IgD-negative memory B cell (primary cell): ENCODE results near the gene PCSK2. TPM values are rescaled to one million over a fixed set of nuclear protein-coding genes. Genes with fewer than 3 reads are reported as not detected.

Experiments used
- H3K27ac Mint-ChIP-seq, 3 donors: one replicate each; pipeline ENCODE4 v1.8.0; 2020 to 2022; ENCODE audit warnings: mild to moderate bottlenecking in 3 of 3, mixed read lengths in 3 of 3, moderate library complexity in 1 of 3
- H3K27me3 Mint-ChIP-seq: one replicate; pipeline ENCODE4 v1.8.0; 2021; ENCODE audit warnings: mixed read lengths
- H3K36me3 Mint-ChIP-seq: one replicate; pipeline ENCODE4 v1.8.0; 2020; ENCODE audit warnings: mild to moderate bottlenecking, mixed read lengths
- H3K4me1 Mint-ChIP-seq, 3 donors: one replicate each; pipeline ENCODE4 v1.8.0; 2020 to 2022; ENCODE audit warnings: mixed read lengths in 3 of 3, mild to moderate bottlenecking in 1 of 3
- H3K4me3 Mint-ChIP-seq, 4 donors: one replicate each; pipeline ENCODE4 v1.8.0; 2020 to 2022; ENCODE audit warnings: mild to moderate bottlenecking in 4 of 4, mixed read lengths in 4 of 4, moderate library complexity in 3 of 4
- H3K9me3 Mint-ChIP-seq, 3 donors: one replicate each; pipeline ENCODE4 v1.8.0; 2020 to 2021; ENCODE audit warnings: mixed read lengths in 3 of 3, mild to moderate bottlenecking in 1 of 3
- polyA plus RNA-seq: library from polyadenylated mRNA; unstranded; fragments of 300-500 nt; fragmentation: Illumina TruSeq; gene quantifications from one replicate; pipeline ENCODE4 v1.2.3, GENCODE V29; 2021

The PCSK2 gene
- polyA plus RNA-seq, 1 donor from 2014 or later = not detected

DNA sequence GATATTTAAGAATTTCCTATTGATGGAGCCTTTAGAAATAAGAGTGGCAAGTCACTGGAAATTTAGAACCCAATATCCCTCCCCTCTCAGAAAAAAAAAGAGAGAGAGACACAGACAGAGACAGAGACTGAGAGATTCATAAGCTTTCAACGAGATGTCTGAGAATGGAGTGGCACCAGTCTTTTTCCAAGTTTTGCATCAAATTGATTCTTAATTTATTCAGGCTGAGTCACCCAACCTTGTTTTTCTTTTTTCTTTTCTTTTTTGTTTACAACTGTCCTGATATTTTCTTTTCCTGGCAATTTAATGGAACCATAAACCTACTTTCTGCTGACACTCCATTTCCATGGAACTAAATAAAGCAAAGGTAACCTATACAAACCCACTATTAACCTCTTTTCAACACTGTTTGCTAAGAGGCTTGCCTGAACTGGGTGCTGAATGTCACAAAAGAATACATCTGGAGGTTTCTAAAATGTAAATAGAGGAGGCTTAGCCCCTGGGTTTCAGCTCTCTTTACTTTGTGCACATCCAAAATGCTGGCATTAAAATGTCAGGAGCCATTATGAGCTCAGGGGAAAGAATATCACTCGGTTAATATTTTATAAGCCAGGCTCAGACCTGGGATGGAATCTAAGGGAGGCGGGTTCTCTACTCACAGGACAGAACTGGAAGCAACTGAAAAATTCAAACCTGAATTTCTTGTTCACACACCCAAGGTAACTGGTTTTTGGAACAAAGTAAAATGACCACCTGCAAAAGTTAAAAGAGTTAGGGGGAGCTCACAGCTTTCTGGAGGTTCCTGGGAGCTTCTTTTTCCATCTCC is 203.5 kb downstream of the PCSK2 start:
- H3K4me1 Mint-ChIP-seq = no peaks in the 10 kb centered on the region
- no peaks in the 10 kb centered on the region for H3K9me3 Mint-ChIP-seq
- H3K4me3 Mint-ChIP-seq = no peak overlapping the region
- no peak overlapping the region for H3K27ac Mint-ChIP-seq
- no peaks in the 10 kb centered on the region for H3K36me3 Mint-ChIP-seq
- H3K27me3 Mint-ChIP-seq = peaks cover 7% of the 10 kb centered on the region

GRCh38 chr20:17431621-17432364 is 205.0 kb downstream of the PCSK2 start:
- no peak overlapping the region for H3K27ac Mint-ChIP-seq
- no peaks in the 10 kb centered on the region for H3K9me3 Mint-ChIP-seq
- H3K4me1 Mint-ChIP-seq = no peaks in the 10 kb centered on the region
- peaks cover 9% of the 10 kb centered on the region for H3K27me3 Mint-ChIP-seq
- H3K36me3 Mint-ChIP-seq = no peaks in the 10 kb centered on the region
- H3K4me3 Mint-ChIP-seq = no peak overlapping the region

GRCh38 chr20:17436664-17437063 is 209.8 kb downstream of the PCSK2 start:
- Mint-ChIP-seq H3K4me1 (no peaks in the 10 kb centered on the region), H3K27me3 (peaks cover 8% of the 10 kb centered on the region), H3K36me3 (no peaks in the 10 kb centered on the region), H3K9me3 (peaks cover 0 to 3% (median 1%) of the 10 kb centered on the region in 3 donors), H3K4me3 (no peak overlapping the region), H3K27ac (no peak overlapping the region)

- Mint-ChIP-seq H3K9me3 (peaks cover 0 to 5% (median 3%) of the 10 kb centered on the region in 3 donors), H3K4me1 (no peaks in the 10 kb centered on the region), H3K4me3 (no peak overlapping the region), H3K27ac (no peak overlapping the region), H3K27me3 (peaks cover 6% of the 10 kb centered on the region), H3K36me3 (no peaks in the 10 kb centered on the region)
Measured at GRCh38 chr20:17437251-17437650, 210.4 kb downstream of the PCSK2 start.

DNA sequence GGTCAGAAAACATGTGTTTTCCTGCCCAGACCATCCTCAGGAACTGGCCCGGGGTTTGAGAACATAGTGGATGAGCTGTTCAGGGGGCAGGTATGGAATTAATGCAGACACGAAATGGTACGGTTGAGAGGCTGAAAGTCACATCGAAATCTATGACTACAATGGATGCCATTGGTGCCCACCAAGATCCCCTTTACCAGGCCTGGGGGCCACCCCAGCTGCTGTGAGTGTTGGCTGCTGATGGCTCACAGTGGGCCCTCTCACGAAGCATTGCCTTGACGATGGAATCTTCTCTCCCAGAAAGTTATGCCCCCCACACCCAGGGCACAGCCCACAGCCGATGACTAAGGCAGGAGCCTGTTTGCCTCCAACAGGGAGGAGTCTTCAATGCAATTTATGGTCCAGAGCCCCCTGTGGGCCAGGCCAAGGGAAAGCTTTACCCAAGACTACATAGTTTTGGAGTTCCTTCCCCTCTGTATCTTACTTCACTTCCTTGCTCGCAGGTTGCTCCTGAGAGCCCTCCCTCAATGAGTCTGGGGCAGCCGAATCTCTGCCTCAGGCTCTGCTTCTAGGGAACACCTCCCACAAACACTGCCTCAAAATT is 211.7 kb downstream of the PCSK2 start:
- Mint-ChIP-seq H3K9me3 (peaks cover 0 to 8% (median 3%) of the 10 kb centered on the region in 3 donors), H3K36me3 (peaks cover 3% of the 10 kb centered on the region), H3K4me1 (no peaks in the 10 kb centered on the region), H3K4me3 (no peak overlapping the region), H3K27ac (no peak overlapping the region), H3K27me3 (peaks cover 6% of the 10 kb centered on the region)

DNA sequence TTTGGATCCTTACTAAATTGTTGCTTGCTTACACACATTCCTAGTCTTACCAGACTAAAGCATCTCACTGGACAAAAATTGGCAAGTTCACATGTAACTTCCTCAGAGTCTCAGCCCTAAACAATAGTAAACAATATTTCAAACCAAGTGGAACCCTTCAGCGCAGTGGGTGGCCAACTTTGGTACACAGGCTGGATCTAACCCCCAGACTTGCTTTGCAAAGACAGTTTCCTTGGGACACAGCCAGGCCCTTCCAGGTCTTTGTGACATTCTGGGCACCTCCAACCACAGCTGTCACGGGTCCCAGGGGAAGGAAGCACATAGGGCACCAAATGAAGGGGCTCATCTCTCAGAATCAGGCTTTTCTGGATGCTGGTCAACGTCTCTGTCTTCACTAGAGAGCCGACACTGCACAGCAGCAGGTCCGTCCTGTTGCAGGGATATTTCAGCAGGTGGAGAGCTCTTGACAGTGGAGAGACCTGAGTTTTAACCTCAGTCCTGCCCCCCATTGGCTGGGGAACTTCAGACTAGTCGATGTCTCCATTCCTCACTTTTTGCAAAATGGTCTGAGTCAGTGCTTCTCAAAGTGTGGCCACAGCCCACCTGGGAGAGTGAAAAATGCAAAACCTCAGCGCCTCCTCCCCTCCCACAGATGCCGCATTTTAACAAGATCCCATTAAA is 212.9 kb downstream of the PCSK2 start:
- no peak overlapping the region for H3K27ac Mint-ChIP-seq
- H3K9me3 Mint-ChIP-seq = peaks cover 0 to 8% (median 3%) of the 10 kb centered on the region in 3 donors
- H3K4me3 Mint-ChIP-seq = no peak overlapping the region
- peaks cover 6% of the 10 kb centered on the region for H3K27me3 Mint-ChIP-seq
- peaks cover 3% of the 10 kb centered on the region for H3K36me3 Mint-ChIP-seq
- no peaks in the 10 kb centered on the region for H3K4me1 Mint-ChIP-seq

DNA sequence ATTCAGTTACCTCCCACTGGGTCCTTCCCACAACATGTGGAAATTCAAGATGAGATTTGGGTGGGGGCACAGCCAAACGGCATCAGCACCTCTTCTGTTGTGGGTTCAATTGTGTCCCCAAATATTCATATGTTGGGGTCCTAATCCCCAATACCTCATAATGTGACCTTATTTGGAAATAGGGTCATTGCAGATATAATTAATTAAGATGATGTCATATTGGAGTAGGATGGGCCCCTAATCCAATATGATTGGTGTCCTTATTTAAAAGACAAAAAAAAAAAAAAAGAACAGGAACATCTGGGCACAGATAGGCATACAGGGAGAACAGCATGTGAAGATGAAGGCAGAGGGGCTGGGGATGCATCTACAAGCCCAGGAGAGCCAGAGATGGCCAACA is 214.9 kb downstream of the PCSK2 start:
- H3K27me3 Mint-ChIP-seq = peaks cover 6% of the 10 kb centered on the region
- no peak overlapping the region for H3K27ac Mint-ChIP-seq
- no peaks in the 10 kb centered on the region for H3K4me1 Mint-ChIP-seq

DNA sequence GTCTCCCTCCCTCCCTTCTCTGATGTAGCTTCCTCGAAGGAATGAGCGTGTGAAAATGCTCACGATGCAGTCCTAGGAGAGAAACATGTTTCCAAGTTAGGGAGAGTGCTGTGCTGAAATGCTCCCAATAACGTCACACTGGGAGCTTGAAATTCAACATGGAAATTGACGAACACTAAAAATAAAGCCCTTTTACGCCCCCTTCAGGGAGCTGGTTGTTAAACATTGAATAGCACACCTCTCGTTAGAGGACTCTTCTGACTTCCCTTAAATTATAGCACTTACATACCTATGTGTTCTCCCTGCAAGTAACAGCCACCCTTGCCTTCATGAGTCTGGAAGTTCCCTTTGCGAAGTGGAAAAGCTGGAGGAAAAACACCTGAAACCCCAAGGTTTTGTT is 215.7 kb downstream of the PCSK2 start:
- H3K4me1 Mint-ChIP-seq = no peaks in the 10 kb centered on the region
- peaks cover 3% of the 10 kb centered on the region for H3K36me3 Mint-ChIP-seq
- H3K9me3 Mint-ChIP-seq = peaks cover 2 to 8% (median 3%) of the 10 kb centered on the region in 3 donors
- peaks cover 5% of the 10 kb centered on the region for H3K27me3 Mint-ChIP-seq
- no peak overlapping the region for H3K27ac Mint-ChIP-seq
- H3K4me3 Mint-ChIP-seq = no peak overlapping the region

More for the DNA sequence above, 214.9 kb downstream of the PCSK2 start:
- Mint-ChIP-seq H3K9me3 (peaks cover 2 to 8% (median 3%) of the 10 kb centered on the region in 3 donors), H3K4me3 (no peak overlapping the region), H3K36me3 (peaks cover 3% of the 10 kb centered on the region)

DNA sequence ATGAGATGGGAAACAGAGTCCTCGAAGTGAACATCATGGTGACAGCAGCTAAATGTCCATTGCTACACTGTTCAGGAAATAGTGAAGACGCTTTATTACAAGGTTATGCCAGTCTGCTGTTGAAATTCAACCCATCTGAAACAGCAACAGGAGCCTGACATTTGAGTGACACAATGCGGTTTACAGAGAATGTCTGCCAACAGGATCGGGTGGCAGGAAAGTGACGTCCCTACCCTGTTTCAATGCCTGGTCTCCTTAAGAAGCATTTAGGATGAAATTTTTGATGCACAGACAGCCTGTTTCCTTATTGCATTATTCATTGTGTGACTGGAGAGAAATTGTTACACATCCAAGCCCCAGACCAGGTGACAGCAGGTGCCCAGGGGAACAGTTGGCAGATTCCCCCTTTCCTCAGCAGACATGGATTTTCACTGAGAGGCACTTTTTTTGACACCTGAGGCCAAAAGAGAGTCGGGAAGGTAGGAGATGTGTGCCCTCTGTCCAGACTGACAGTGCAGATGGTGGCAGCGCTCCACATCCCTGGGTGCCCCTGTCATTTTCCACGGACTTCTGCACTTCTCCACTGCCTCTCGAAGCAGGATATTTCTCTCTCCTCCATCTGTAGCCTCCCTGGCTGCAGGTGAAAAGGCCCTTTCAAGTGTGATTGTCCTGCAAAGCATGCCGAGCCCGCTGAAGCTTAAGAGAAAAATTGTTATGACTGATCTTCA is 216.5 kb downstream of the PCSK2 start:
- Mint-ChIP-seq H3K27ac (no peak overlapping the region), H3K4me3 (no peak overlapping the region), H3K36me3 (peaks cover 3% of the 10 kb centered on the region), H3K27me3 (peaks cover 5% of the 10 kb centered on the region), H3K4me1 (no peaks in the 10 kb centered on the region), H3K9me3 (peaks cover 2 to 8% (median 3%) of the 10 kb centered on the region in 3 donors)

DNA sequence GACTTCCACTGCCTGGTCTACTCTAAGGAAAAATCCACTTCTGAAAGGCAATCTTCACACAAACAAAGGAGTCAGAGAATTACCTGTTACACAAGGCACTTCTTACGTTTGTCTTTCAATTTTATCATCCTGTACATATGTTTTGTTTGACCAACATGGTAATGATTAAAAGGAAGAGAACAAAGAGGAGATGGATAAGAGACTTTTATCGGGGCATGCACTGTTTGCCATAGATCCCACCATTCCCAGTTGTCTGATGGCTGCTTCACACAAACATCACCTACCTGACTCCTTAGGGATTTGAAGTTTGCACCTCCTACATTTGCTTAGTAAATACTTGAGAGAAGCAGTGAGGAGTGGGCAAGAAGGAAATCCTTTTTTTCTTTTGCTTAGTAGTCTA is 217.3 kb downstream of the PCSK2 start:
- peaks cover 3% of the 10 kb centered on the region for H3K36me3 Mint-ChIP-seq
- H3K27me3 Mint-ChIP-seq = peaks cover 5% of the 10 kb centered on the region
- no peak overlapping the region for H3K4me3 Mint-ChIP-seq
- no peaks in the 10 kb centered on the region for H3K4me1 Mint-ChIP-seq
- H3K27ac Mint-ChIP-seq = no peak overlapping the region
- peaks cover 2 to 8% (median 3%) of the 10 kb centered on the region in 3 donors for H3K9me3 Mint-ChIP-seq

- Mint-ChIP-seq H3K36me3 (peaks cover 3% of the 10 kb centered on the region), H3K27ac (no peak overlapping the region)
Measured at GRCh38 chr20:17445543-17445942, 218.7 kb downstream of the PCSK2 start.

GRCh38 chr20:17446171-17446570 is 219.3 kb downstream of the PCSK2 start:
- no peaks in the 10 kb centered on the region for H3K4me1 Mint-ChIP-seq
- H3K4me3 Mint-ChIP-seq = no peak overlapping the region
- no peak overlapping the region for H3K27ac Mint-ChIP-seq
- peaks cover 2 to 8% (median 3%) of the 10 kb centered on the region in 3 donors for H3K9me3 Mint-ChIP-seq
- peaks cover 3% of the 10 kb centered on the region for H3K36me3 Mint-ChIP-seq
- H3K27me3 Mint-ChIP-seq = peaks cover 5% of the 10 kb centered on the region

More at GRCh38 chr20:17445543-17445942, 218.7 kb downstream of the PCSK2 start:
- H3K4me3 Mint-ChIP-seq = no peak overlapping the region
- no peaks in the 10 kb centered on the region for H3K4me1 Mint-ChIP-seq
- H3K27me3 Mint-ChIP-seq = peaks cover 5% of the 10 kb centered on the region
- H3K9me3 Mint-ChIP-seq = peaks cover 2 to 8% (median 3%) of the 10 kb centered on the region in 3 donors

DNA sequence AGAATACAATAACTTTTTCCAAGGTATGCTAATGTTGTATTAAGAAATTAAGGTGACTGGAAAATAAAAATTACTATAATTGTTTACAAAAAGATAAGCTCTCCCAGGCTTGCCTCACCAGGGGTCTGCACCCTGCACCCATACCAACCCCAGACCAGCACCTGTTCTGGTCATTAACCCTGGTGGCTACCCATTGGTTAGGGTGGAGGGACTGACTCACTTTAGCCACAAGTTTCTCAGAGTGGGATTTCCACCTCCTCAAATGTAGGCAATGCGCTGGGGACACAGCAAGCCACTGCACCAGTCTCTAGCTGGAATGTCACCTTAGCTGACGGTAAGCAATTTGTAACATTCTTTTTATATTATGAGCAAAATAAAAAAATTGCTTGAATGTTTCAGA is 221.2 kb downstream of the PCSK2 start:
- Mint-ChIP-seq H3K4me1 (no peaks in the 10 kb centered on the region), H3K4me3 (no peak overlapping the region), H3K36me3 (no peaks in the 10 kb centered on the region), H3K27ac (no peak overlapping the region), H3K9me3 (peaks cover 0 to 2% (median 0%) of the 10 kb centered on the region in 3 donors), H3K27me3 (peaks cover 4% of the 10 kb centered on the region)

GRCh38 chr20:17449031-17449430 is 222.2 kb downstream of the PCSK2 start:
- Mint-ChIP-seq H3K4me1 (no peaks in the 10 kb centered on the region), H3K9me3 (peaks cover 0 to 2% (median 0%) of the 10 kb centered on the region in 3 donors), H3K4me3 (no peak overlapping the region), H3K27me3 (peaks cover 4% of the 10 kb centered on the region), H3K27ac (no peak overlapping the region), H3K36me3 (no peaks in the 10 kb centered on the region)
